OCI-LY7 (cell line): ENCODE measurements around the gene AVPI1. TPM values are rescaled to one million over a fixed set of nuclear protein-coding genes. Genes with fewer than 3 reads are reported as not detected.

Experiments used
- BruUV-seq: library from RNA; stranded (reverse); fragments of 400-500 nt; replicated peaks from 2 replicates; lab custom pipeline; 2021; lab: Mats Ljungman, UMichigan
- CTCF ChIA-PET: fragments of 300-600 bp; sonication (Branson Sonifier 250); formaldehyde crosslinking; loops from one replicate; lab custom pipeline; 2022; ENCODE audit warnings: antibody characterized with exemption; ENCODE audit not compliant: unreplicated experiment; lab: Charles Lee
- POLR2A ChIA-PET: fragments of 300-600 bp; sonication (Branson Sonifier 250); formaldehyde crosslinking; loops from one replicate; lab custom pipeline; 2022; ENCODE audit warnings: antibody characterized with exemption; lab: Charles Lee
- DNase-seq: peaks from one replicate; pipeline ENCODE4 v3.0.0-alpha.2; 2015; ENCODE audit warnings: low spot score
- H2AFZ ChIP-seq: fragments of 200-600 bp; sonication (generic), shearing (Covaris generic); 2 replicates; pipeline ENCODE4 v1.6.1; 2014; ENCODE audit warnings: mild to moderate bottlenecking, antibody characterized with exemption, low read length, moderate library complexity
- H3K27ac ChIP-seq: fragments of 200-600 bp; sonication (generic); 2 replicates; pipeline ENCODE4 v1.5.1; 2014; ENCODE audit warnings: mixed run types, low read depth, mild to moderate bottlenecking, moderate library complexity, low read length, inconsistent platforms; ENCODE audit not compliant: poor library complexity, severe bottlenecking
- H3K36me3 ChIP-seq: fragments of 200-600 bp; sonication (generic); 2 replicates; pipeline ENCODE4 v1.6.1; 2014; ENCODE audit warnings: mild to moderate bottlenecking, antibody characterized with exemption, low read length, moderate library complexity, mixed read lengths; ENCODE audit not compliant: insufficient read depth
- H3K4me1 ChIP-seq: fragments of 200-600 bp; sonication (generic); 2 replicates; pipeline ENCODE4 v1.5.1; 2014; ENCODE audit warnings: mild to moderate bottlenecking, low read length; ENCODE audit not compliant: insufficient read depth, poor library complexity, severe bottlenecking
- H3K4me2 ChIP-seq: fragments of 200-600 bp; sonication (generic); 2 replicates; pipeline ENCODE4 v1.6.1; 2014; ENCODE audit warnings: mild to moderate bottlenecking, low read length
- H3K4me3 ChIP-seq: fragments of 200-600 bp; sonication (generic); 2 replicates; pipeline ENCODE4 v1.5.1; 2014; ENCODE audit warnings: mild to moderate bottlenecking, low read depth, low read length; ENCODE audit not compliant: poor library complexity, severe bottlenecking
- H3K79me2 ChIP-seq: fragments of 200-600 bp; sonication (generic); 2 replicates; pipeline ENCODE4 v1.6.1; 2016; ENCODE audit warnings: low read depth, mild to moderate bottlenecking, low read length, moderate library complexity, mixed read lengths; ENCODE audit not compliant: insufficient read depth
- H3K9me2 ChIP-seq: fragments of 200-600 bp; sonication (generic); 2 replicates; pipeline ENCODE4 v1.6.1; 2016; ENCODE audit warnings: mild to moderate bottlenecking, low read length, mixed read lengths; ENCODE audit not compliant: insufficient read depth
- H3K9me3 ChIP-seq: fragments of 200-600 bp; sonication (generic); 2 replicates; pipeline ENCODE4 v1.6.1; 2014; ENCODE audit warnings: mild to moderate bottlenecking, mixed run types, low read length, mixed read lengths
- H4K20me1 ChIP-seq: fragments of 200-600 bp; sonication (generic); 2 replicates; pipeline ENCODE4 v1.6.1; 2014; ENCODE audit warnings: mild to moderate bottlenecking, antibody characterized with exemption, low read length, moderate library complexity, mixed read lengths; ENCODE audit not compliant: insufficient read depth
- EZH2phosphoT487 ChIP-seq: fragments of 200-600 bp; sonication (generic); IDR thresholded peaks from 2 replicates; pipeline ENCODE4 v1.6.1; 2018; ENCODE audit warnings: low read depth, borderline replicate concordance, mild to moderate bottlenecking, mixed run types, antibody characterized with exemption, low read length, moderate library complexity, mixed read lengths
- intact Hi-C: fragments of 100-400 bp; cut with micrococcal nuclease; formaldehyde crosslinking; loops from one replicate; pipeline ENCODE4 v1.10.0; 2022; ENCODE audit not compliant: unreplicated experiment
- total RNA-seq, 2 experiments: library from RNA; depleted of rRNA in 1 of 2; stranded (reverse); fragments of >200 nt in 1 of 2; shearing (Covaris generic) in 1 of 2; gene quantifications; 2 replicates each; pipeline ENCODE4 v1.2.3, GENCODE V29; 2014 to 2022
- TF ChIP-seq, protein P1 (sequence below): fragments of 200-600 bp; sonication (generic); conservative IDR thresholded peaks from 2 replicates; pipeline ENCODE4 v1.5.1; 2014; ENCODE audit warnings: mild to moderate bottlenecking, antibody characterized with exemption, low read length, moderate library complexity, mixed read lengths

The AVPI1 gene
- total RNA-seq, 2 experiments from 2014 or later = 3.2 to 4.6 TPM

DNA sequence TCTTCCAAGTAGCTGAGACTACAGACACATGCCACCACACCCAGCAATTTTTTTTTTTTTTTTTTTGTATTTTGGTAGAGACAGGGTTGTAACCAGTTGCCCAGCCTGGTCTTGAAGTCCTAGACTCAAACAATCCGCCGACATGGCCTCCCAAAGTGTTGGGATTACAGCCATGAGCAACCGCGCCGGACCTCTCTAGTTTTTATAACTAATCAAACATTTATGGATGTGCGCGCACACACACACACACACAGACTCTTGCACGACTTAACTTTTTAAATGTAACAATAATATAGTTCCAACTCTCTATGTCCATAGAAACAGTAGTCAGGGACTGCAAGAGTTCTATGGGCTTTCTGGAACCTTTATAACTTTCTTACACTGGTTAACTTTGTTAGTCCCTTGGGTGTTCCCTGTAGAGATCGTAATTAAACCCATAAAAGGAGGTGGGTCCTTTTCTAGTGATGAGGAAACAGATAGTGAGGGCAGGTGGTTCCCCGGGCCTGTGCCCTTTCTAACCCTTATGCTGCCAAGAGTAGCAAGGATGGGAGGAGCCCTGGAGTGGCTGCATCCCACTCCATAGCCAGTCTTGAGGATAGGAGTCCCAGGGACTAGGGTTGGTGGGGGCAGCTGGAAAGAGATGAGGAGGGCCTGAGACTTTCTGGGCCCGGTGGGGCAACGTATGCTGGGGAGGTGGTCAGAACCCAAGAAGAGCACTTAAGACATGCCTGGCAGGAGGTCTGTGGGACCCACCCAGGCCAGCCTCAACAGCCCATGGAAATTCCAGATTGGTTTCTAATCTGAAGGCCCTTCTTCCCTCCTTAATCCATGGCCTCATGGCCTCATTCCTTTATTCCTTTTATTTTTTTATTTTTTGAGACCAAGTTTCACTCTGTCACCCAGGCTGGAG is 35.1 kb upstream of the AVPI1 start:
- CTCF ChIA-PET = interaction anchor here (1.6 kb wide), 1 partner anchor 21 kb away, joined by 5 read pairs; no protein-coding TSS in a partner anchor
- Histone ChIP-seq H3K36me3 (no peaks in the 10 kb centered on the region), H3K79me2 (no peaks in the 10 kb centered on the region), H3K27ac (no peak overlapping the region), H3K9me3 (no peaks in the 10 kb centered on the region), H3K4me1 (no peaks in the 10 kb centered on the region), H4K20me1 (no peaks in the 10 kb centered on the region), H3K4me2 (no peak overlapping the region), H2AFZ (no peak overlapping the region), H3K4me3 (no peak overlapping the region), H3K9me2 (no peaks in the 10 kb centered on the region)
- intact Hi-C loops = no loop called here
- POLR2A ChIA-PET = no interaction called here
- no TSS peak for BruUV-seq
- DNase-seq = no peak
- no peak for TF ChIP-seq EZH2phosphoT487
- TF ChIP-seq, protein P1, sequence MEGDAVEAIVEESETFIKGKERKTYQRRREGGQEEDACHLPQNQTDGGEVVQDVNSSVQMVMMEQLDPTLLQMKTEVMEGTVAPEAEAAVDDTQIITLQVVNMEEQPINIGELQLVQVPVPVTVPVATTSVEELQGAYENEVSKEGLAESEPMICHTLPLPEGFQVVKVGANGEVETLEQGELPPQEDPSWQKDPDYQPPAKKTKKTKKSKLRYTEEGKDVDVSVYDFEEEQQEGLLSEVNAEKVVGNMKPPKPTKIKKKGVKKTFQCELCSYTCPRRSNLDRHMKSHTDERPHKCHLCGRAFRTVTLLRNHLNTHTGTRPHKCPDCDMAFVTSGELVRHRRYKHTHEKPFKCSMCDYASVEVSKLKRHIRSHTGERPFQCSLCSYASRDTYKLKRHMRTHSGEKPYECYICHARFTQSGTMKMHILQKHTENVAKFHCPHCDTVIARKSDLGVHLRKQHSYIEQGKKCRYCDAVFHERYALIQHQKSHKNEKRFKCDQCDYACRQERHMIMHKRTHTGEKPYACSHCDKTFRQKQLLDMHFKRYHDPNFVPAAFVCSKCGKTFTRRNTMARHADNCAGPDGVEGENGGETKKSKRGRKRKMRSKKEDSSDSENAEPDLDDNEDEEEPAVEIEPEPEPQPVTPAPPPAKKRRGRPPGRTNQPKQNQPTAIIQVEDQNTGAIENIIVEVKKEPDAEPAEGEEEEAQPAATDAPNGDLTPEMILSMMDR = no peak

DNA sequence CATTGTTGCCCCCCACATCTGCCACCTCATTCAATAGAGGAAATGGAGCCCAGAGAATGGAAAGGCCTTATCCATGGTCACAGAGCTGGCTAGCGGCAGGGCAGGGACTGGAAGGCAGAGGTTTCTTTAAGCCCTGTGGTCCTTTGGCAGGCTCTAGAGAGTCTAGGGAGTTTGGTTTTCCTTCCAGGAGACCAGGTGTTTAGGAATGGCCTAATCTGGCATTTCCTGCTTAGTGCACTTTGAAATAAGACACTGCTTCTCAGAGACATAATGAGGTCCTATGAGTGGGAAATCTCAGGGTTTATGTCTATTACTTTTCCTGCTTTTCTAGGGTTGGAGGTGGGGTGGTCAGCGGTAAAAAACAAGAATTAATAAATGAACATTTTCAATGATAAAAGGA is 32.6 kb upstream of the AVPI1 start:
- ChIA-PET CTCF (no interaction called here), POLR2A (no interaction called here)
- H3K79me2 ChIP-seq = no peaks in the 10 kb centered on the region
- H3K4me1 ChIP-seq = no peaks in the 10 kb centered on the region
- no peaks in the 10 kb centered on the region for H4K20me1 ChIP-seq
- intact Hi-C loops = no loop called here
- no peak overlapping the region for H3K4me3 ChIP-seq
- no peak for DNase-seq
- H3K27ac ChIP-seq = no peak overlapping the region
- H3K36me3 ChIP-seq = no peaks in the 10 kb centered on the region
- no peaks in the 10 kb centered on the region for H3K9me3 ChIP-seq
- no peak overlapping the region for H2AFZ ChIP-seq
- no peak overlapping the region for H3K4me2 ChIP-seq
- H3K9me2 ChIP-seq = no peaks in the 10 kb centered on the region
- TF ChIP-seq EZH2phosphoT487 = no peak
- TF ChIP-seq, protein P1 = no peak
- BruUV-seq = no TSS peak

DNA sequence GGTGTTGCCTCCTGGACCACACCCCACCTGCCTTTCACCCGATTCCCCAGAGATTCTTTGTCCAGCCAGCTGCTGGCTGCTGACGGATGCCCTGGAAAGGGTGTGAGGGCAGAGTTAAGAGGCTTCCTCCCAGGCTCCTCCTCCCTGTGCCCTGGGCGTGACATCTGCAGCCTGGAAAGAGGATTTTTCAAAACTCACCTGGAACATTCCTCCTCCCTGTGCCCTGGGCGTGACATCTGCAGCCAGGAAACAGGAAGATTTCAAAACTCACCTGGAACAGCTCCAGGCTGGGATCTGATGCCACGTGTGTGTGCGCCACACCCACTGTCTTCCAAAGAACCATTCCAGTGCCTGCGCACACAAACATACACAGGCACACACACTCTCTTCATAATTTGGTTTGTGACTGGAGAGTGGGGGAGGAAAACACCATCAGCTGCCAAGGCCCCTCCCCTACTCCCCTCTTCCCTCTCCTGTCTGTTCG is 31.7 kb upstream of the AVPI1 start:
- BruUV-seq = no TSS peak
- no peak overlapping the region for H3K4me2 ChIP-seq
- ChIA-PET CTCF (no interaction called here), POLR2A (no interaction called here)
- no peak overlapping the region for H3K27ac ChIP-seq
- H3K79me2 ChIP-seq = no peaks in the 10 kb centered on the region
- H3K4me3 ChIP-seq = no peak overlapping the region
- no peaks in the 10 kb centered on the region for H3K4me1 ChIP-seq
- TF ChIP-seq, protein P1 = no peak
- TF ChIP-seq EZH2phosphoT487 = no peak
- H2AFZ ChIP-seq = no peak overlapping the region
- H4K20me1 ChIP-seq = no peaks in the 10 kb centered on the region
- intact Hi-C loops = no loop called here
- no peaks in the 10 kb centered on the region for H3K36me3 ChIP-seq
- no peaks in the 10 kb centered on the region for H3K9me2 ChIP-seq
- H3K9me3 ChIP-seq = no peaks in the 10 kb centered on the region
- no peak for DNase-seq
